ENCODE data around the gene XPR1. TPM values are rescaled to one million over a fixed set of nuclear protein-coding genes. Genes with fewer than 3 reads are reported as not detected.
A peak's percentile ranks its signal among the peaks of the same experiment; 100 is the strongest.
"Not testable (repeated sequence)": the region's sequence is repeated elsewhere in the genome, so short reads cannot be mapped to it uniquely, and the experiment has no call there.

Gene XPR1
- polyA plus RNA-seq, 3 donors = 32.7 to 43.1 (median 37.4) TPM

DNA sequence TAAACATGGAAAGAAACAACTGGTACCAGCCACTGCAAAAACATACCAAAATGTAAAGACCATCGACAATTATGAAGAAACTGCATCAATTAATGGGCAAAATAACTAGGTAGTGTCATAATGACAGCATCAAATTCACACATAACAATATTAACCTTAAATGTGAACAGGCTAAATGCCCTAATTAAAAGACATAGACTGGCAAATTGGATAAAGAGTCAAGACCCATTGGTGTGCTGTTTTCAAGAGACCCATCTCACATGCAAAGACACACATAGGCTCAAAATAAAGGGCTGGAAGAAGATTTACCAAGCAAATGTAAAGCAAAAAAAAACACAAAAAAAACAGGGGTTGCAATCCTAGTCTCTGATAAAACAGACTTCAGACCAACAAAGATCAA is 201.4 kb downstream of the XPR1 start:
- not testable (repeated sequence) for DNase-seq

DNA sequence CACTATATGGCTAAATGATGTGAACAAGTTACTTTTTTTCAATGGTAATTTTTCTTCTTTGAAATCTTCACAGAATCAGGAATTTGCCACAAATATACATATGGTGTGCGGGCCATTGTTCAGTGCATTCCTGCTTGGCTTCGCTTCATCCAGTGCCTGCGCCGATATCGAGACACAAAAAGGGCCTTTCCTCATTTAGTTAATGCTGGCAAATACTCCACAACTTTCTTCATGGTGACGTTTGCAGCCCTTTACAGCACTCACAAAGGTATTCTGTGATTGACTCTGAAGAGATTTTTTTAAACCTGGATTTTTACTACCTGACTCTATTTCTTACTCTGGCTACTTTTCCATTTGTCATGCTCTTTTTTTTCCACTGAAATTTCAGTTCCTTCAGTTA is 204.6 kb downstream of the XPR1 start:
- DNase-seq = no peak

DNA sequence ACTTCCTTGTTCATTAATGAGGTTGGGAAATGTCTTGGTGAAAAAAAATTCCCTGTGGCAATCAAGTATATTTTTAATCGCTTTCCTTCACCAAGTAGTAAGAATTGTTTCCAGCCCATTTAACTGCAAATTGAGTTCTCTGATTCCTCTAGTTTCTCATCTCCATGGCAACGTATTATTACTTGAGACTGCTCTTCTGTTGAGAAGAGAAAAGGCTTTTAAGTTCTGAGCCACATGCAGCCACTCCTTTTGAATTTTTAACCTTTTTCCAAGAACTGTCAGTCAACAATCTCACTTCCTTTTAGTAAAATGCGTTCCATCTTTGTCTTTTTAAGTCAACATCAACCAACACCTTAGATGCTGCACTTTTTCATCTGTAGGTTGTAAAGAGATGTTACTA is 205.2 kb downstream of the XPR1 start:
- DNase-seq = peak; percentile 41

DNA sequence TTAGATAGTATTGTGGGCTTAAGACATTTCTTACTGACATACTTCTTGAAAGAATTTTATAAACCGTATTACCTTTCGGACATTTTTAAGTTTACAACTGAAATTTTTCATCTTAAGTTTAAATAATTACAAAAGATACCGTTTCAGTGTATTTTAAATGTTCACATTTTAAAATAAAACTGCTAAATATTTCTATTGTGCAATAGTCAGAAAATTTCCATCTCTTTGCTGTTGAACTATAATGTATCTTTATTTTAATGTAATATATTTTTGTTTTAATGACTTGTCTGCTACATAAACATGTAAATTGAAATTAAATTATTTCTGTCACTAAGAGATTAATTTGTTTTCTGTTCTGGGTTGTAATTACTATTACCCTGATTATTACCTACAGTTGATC is 206.7 kb downstream of the XPR1 start:
- no peak for DNase-seq

DNA sequence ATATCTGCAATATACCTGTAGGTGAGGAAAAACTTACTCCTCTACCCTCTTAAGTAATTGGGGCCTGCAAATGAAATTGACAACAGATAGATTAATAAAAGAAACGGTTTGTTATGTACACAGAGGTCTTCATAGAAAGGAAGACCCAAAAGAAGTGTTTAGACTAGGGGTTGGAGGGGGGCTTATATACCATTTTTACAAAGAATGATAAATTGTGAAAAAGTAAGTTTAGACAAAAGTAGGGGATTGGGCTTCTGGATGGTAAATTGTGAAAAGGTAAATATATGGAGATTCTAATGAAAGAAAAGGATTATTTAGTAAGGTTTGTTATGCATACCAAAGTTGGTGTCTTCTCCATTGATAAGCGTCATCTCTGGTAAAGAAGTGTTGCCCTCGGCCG is 207.7 kb downstream of the XPR1 start:
- no peak for DNase-seq

DNA sequence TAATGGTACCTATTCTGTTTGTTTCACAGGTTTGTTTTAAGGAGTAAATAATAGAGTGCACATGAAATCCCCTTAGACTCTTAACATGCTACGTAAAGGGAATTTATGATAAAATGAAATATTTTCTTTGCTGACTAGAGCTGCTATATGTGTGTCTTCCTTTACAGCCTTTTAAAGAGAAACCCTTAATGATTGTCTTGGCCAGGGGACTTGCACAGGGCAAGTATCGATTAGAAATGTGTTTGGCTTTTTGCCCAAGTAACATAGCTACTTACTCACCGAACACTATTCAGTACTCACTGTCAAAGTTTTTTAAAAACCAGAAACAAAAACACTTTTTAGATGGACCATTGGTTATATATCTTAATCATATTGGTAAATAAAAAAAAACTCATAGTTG is 209.6 kb downstream of the XPR1 start:
- no peak for DNase-seq

DNA sequence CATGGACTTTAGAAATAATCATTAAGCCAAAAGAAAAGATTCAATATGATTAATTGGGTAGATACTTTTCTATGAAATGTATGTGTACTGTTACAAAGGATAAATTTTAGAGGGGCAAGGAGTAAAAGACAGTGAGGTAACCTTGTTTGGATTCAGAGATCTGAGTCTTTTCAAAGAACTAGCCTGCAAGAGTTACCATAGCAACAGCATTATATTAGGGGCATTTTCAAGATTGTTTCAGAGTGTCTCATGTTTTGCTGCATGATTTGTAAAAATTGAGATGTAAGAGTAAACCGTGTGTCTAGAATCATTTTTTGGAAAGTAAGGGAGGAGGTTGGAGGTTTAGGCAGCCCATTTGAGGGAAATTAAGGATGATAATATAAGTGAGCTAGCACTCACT is 210.2 kb downstream of the XPR1 start:
- DNase-seq = no peak

DNA sequence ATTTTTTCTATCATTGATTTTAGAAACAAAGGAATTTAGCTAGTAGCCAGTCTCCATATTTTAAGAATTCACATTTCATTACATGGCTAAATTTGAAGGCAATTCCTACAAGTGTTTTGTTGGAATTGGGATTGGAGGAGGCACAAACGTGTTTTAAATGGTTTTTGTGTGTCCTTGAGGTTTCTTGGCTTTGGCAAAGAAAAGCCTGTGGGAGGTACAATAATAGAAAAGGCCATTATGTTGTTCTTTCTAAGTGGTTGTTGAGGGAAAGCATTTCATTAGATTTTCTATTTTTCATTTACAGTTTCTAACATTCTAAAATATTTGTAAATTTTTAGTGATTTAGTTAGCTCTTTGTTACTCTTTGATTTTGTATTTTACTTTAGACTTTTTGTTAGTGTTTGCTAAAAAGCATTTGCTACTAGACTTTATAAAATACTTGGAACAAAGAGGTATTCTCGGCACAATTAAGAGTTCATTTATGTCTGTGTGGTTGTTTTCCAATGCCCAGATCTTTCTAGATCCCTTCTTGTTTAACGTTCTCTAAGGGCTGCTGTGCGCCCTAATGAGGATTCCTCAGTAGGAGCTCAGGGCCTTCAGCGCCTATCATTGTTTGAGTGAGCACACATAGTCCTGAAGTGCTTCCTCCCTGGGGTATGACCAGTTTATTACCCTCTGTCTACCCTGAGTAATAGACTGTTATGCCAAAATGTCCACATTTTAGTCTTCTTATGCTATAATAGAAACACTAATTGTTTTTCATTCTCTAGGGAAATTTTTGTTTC is 210.9 kb downstream of the XPR1 start:
- DNase-seq = no peak

DNA sequence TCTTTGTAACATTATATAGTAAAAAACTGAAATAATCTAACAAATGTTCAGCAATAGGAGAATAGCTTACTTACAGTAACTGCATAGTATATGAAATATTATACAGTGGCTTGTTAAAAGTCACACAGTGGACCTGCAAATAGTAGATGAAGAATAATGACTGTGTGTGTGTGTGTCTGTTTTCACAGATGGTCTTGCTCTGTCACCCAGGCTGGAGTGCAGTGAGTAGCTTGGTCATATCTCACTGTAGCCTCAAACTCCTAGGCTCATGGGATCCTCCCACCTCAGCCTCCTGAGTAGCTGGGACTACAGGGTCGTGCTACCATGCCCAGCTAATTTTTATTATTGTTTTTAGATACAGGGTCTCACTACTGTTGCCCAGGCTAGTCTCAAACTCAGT is 213.5 kb downstream of the XPR1 start:
- no peak for DNase-seq

DNA sequence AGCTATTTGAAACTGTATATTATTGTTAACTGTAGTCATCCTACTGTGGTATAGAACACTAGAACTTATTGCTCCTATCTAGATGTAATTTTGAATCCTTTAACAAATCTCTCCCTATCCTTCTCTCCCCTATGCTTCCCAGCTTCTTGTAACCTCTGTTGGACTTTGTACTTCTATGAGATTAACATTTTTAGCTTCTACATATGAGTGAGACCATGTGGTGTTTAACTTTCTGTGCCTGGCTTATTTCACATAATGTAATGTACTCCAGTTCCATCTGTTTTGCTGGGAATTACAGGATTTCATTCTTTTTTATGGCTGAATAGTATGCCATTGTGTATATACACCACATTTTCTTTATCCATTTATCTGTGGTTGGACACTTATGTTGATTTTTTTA is 216.4 kb downstream of the XPR1 start:
- no peak for DNase-seq

DNA sequence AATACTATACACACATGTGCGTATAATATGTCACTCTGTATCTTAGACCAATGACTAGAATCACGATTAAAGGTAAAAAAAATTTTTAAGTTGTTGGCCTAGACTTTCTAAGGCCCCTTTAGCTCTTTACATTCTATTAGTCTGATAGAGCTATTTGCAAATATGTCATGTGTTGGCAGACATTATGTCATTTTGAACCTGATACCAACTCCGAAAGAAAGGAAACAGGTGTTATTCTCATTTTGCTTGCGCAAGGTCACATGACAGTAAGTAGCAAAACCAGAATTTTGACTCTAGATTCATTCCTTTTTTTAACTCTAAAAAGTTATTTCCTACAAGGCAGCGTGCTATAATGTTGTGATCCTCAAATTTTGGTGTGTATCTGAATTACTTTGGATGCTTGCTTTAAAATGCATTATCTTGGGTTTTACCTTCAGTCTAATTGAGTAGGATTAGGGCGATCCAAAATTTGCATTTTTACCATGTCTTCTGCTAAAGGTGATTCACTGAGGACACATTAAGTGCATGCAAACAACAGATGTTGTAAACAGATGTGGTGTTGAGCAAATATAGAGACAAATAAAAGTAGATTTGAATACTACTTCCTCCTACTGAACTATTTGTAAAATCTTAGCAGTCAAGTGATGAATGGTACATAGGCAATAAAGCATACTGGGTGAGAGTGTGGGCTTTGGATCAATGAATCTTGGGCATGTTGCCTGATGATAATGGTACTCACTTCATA is 217.4 kb downstream of the XPR1 start:
- DNase-seq = no peak

DNA sequence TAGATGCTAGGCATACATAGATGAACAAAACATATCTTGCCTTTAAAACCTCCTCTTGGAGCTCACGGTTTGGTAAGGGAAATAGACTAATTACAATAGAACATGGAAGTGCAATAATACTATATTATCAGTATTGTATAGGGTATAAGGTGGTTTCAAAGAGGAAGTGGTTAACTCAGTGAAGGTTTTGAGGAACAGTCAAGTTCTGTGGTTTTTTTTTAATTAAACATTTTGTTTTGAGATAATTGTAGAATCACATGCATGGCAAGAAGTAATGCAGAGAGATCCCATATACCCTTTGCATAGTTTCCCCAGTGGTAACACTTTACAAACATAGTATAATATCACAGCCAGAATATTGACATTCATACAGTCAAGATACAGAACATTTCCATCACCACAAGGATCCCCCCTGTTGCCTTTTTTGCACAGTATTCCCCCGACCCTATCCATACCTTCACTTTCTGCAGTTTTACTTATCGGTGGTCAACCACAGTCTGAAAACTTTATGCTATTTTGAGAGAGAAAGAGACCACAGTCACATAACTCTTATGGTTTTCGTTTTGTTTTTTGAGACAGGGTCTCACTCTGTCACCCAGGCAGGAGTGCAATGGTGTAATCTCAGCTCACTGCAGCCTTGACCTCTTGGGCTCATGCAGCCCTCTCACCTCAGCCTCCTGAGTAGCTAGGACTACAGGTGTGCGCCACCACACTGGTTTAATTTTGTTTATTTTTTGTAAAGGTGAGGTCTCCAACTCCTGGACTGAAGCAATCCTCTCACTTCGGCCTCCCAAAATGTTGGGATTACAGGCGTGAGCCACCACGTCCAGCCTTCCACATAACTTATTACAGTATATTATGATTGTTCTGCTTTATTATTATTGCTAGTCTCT is 220.4 kb downstream of the XPR1 start:
- no peak for DNase-seq

DNA sequence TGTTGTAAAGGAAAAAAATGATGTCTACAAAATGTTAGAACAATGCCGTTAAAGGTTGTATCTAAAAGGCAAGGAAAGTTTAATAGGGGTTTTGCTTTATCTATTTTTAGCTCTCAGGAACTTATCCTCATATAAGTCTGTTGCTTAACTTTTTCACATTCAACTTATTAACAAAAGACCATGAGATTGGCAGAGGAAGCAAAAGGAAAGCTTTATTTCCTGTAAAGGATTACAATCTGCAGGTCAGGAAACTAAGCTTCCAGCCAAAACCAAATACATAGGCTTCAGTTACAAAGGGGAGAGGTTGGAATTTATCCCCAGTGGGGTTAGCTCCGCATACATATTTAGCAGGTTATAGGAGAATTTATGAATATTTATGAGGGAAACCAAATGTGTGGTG is 222.2 kb downstream of the XPR1 start:
- peak; percentile 9 for DNase-seq

DNA sequence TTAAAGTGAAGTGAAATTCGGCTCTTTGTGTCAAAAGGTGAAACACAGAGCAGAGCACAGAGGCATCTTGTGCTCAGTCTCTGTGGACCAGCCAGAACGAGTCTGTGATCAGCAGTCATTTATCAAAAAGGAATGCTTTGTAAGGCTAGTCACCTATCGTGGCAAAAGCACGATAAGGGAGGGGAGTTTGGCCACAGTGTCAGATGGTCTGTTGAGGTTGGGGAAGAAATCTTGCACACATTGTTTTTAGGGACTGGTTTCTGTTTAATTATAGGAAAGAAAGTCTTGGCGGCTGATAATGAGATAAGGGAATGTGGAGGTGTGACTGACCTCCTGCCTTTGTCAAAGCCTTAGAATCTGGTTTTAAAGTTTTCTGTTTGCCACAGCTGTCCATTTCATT is 222.6 kb downstream of the XPR1 start:
- no peak for DNase-seq

DNA sequence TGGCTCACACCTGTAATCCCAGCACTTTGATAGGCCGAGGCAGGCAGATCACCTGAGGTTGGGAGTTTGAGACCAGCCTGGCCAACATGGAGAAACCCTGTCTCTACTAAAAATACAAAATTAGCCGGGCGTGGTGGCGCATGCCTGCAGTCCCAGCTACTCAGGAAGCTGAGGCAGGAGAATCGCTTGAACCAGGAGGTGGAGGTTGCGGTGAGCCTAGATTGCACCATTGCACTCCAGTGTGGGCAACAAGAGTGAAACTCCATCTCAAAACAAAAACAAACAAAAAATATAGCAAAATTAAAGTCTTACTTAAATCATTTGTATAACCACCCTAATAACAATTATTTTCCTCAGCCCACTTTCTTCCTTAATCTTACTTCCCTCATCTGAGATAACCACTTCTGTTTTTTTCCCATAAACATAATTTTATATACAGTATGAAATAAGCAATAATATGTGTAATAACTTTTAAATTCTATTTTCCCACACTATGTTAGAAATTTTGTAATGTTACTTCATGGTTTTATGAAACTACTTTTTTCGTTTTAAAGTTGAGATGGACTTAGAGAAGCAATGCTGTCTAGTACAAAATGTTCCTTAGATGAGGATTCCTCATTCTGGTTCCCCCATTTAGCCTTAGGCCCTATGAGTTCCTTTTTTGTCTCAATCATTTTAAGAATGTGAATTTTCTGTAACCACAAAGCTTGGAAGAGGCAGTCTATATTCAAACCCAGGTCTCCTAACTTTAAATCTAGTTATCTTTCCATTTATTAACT is 226.3 kb downstream of the XPR1 start:
- DNase-seq = not testable (repeated sequence)

DNA sequence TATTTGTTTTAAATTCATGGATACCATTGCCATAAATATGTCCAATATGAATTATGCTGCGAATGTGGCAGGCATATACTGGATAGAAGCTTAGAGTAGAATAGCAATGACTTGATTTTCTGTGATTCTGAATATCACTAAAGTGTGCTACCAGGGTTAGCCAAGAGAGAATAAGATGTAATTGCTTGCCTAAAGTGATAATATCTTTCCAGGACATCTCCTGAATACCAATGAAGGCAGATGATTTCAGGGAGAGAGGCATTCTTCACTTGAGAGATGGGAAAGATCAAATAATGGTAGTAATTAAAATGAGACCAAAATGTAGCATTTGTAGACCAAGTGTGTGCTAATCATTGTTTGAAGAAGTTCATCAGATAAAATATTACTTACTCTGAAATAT is 227.5 kb downstream of the XPR1 start:
- DNase-seq = no peak

DNA sequence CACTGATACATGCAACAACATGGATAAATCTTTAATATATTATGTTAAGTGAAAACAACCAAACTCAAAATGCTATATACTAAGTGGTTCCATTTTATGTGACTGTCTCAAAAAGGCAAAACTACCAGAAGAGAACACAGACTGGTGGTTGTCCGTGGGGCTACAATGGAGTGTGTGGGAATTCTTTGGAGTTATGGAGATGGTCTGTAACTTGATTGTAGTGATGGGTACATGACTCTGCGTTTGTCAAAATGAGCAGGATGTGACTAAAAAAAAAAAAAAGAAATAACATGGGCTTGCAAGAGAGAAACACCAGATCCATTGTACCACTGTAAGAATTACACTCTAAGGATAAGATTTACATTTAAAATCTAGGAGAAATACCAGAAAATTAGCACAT is 228.7 kb downstream of the XPR1 start:
- no peak for DNase-seq

DNA sequence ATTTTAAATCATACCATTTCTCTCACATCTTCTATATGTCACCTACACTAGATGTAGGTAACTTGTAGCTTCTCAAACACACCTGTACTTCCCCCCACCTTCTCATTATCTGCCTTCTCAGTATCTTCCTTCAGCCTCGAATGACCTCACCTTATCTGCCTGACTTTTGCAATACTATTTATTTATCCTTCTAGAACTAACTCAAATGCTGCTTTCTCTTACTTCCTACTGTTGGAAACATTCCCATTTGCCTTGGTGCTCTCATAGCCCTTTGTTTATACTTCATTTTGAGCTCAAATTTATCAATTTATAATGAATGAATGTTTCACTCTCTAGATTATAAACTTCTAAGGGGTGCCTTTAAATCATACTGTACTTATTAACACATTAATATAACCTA is 230.5 kb downstream of the XPR1 start:
- no peak for DNase-seq

DNA sequence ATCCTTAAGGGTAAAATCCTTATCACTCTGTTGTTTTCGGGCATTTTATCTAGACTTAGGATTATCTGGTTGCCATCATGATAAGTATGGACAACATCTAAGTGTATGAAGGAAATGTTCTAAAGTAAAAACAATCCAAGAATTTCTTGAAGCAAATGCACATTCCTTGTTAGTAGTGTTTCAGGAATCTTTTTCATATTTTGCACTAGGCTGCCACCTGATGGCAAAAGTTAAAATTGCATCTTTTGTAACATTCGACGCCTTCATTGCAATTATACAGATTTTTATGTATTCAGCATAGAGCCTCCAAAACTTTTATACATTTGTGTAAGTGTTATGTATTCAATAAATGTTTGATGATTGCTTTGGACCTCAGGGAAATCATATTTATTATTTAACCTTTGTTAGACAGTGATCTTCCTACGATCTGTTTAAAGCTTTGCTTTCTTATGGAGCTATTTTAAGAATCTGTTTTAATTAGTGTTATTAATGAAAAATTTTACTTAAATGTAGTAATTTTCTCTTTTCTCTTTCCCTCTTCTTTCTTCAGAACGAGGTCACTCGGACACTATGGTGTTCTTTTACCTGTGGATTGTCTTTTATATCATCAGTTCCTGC is 231.4 kb downstream of the XPR1 start:
- DNase-seq = peak; percentile 57

DNA sequence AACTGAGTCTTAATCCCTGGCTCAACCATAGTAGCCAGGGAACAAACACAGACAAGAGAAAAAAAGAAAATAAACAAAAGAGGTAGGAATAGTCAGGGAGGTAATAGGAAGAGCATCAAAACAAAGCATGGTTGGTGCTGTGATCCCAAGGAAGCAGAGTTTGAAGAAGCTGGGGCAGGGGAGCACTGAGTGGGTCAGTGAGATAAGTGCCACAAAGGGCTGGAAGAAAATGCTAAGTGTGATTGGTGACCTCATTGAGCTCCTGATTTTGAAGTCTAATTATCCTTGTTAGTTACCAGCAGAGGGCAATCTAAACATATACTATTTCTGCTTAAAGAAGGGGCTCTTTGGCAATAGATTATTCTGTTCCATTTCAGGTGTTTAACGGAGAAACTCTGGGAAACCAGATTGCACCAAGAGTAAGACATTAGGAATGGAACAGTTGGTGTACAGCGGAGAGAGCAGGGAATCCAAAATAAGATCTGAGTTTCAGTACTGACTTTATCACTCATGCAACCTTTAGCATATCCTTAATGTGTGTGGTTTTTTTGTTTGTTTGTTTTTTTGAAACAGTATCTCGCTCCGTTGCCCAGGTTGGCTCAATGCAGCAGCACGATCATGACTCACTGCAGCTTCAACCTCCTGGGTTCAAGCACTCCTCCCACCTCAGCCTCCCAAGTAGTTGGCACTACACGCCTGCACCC is 250.1 kb downstream of the XPR1 start:
- DNase-seq = peak; percentile 38

Data from renal pelvis (tissue), 4 donors.